Mesenchymal stem cell (in vitro differentiated cells and primary cell): ENCODE measurements around the gene DDX31.

Experiments
- DNase-seq: peaks from one replicate; pipeline ENCODE4 v3.0.0-alpha.2; 2013
- H2AFZ ChIP-seq: one replicate; pipeline ENCODE4 v1.6.1; 2013; ENCODE audit warnings: low read depth, mild to moderate bottlenecking, control low read depth, inconsistent platforms, low read length, moderate library complexity
- H2AK5ac ChIP-seq: 2 replicates; pipeline ENCODE4 v1.6.1; 2013; ENCODE audit warnings: low read length, moderate library complexity, mild to moderate bottlenecking, inconsistent platforms; ENCODE audit not compliant: severe bottlenecking
- H2BK120ac ChIP-seq: one replicate; pipeline ENCODE4 v1.6.1; 2013; ENCODE audit warnings: low read depth, mild to moderate bottlenecking, inconsistent platforms, low read length, moderate library complexity
- H2BK12ac ChIP-seq, 2 experiments: one replicate each; pipeline ENCODE4 v1.6.1; 2013; ENCODE audit warnings: inconsistent platforms in 2 of 2, low read length in 2 of 2, mild to moderate bottlenecking in 2 of 2, moderate library complexity in 2 of 2, control low read depth in 1 of 2
- H2BK15ac ChIP-seq: one replicate; pipeline ENCODE4 v1.6.1; 2013; ENCODE audit warnings: mild to moderate bottlenecking, low read depth, inconsistent platforms; ENCODE audit not compliant: poor library complexity, severe bottlenecking
- H2BK5ac ChIP-seq: 2 replicates; pipeline ENCODE4 v1.6.1; 2013; ENCODE audit warnings: low read depth, mild to moderate bottlenecking, low read length, control low read depth, inconsistent platforms; ENCODE audit not compliant: poor library complexity, severe bottlenecking
- H3K14ac ChIP-seq, 2 experiments: one replicate each; pipeline ENCODE4 v1.6.1; 2013; ENCODE audit warnings: inconsistent platforms in 2 of 2, low read length in 2 of 2, control low read depth in 1 of 2, mild to moderate bottlenecking in 1 of 2, moderate library complexity in 1 of 2
- H3K18ac ChIP-seq, 2 experiments: one replicate each; pipeline ENCODE4 v1.6.1; 2013; ENCODE audit warnings: inconsistent platforms in 2 of 2, low read length in 2 of 2, control low read depth in 1 of 2, low read depth in 1 of 2, mild to moderate bottlenecking in 1 of 2
- H3K23ac ChIP-seq, 2 experiments: one replicate each; pipeline ENCODE4 v1.6.1; 2013; ENCODE audit warnings: inconsistent platforms in 2 of 2, low read length in 2 of 2, mild to moderate bottlenecking in 2 of 2, moderate library complexity in 2 of 2, control low read depth in 1 of 2
- H3K27ac ChIP-seq: 2 replicates; pipeline ENCODE4 v1.5.1; 2013; ENCODE audit warnings: mild to moderate bottlenecking, moderate library complexity, low read length, control low read depth, inconsistent platforms; ENCODE audit not compliant: poor library complexity, severe bottlenecking
- H3K27me3 ChIP-seq, 2 experiments: 2 replicates each; pipeline versions ENCODE4 v1.6.1 to v1.7.0; 2013; ENCODE audit warnings: low read length in 2 of 2, mild to moderate bottlenecking in 2 of 2, moderate library complexity in 2 of 2, control low read depth in 1 of 2, inconsistent platforms in 1 of 2; ENCODE audit not compliant: control insufficient read depth in 1 of 2, insufficient read depth in 1 of 2
- H3K36me3 ChIP-seq, 2 experiments: 2 replicates each; pipeline versions ENCODE4 v1.6.1 to v1.7.0; 2013; ENCODE audit warnings: low read length in 2 of 2, control low read depth in 1 of 2, inconsistent platforms in 1 of 2, low read depth in 1 of 2, mild to moderate bottlenecking in 1 of 2; ENCODE audit not compliant: insufficient read depth in 2 of 2, control insufficient read depth in 1 of 2
- H3K4ac ChIP-seq, 2 experiments: one replicate each; pipeline ENCODE4 v1.6.1; 2013; ENCODE audit warnings: inconsistent platforms in 2 of 2, low read length in 2 of 2, mild to moderate bottlenecking in 2 of 2, moderate library complexity in 2 of 2, control low read depth in 1 of 2, low read depth in 1 of 2
- H3K4me1 ChIP-seq: 2 replicates; pipeline ENCODE4 v1.6.1; 2013; ENCODE audit warnings: low read depth, low read length, control low read depth; ENCODE audit not compliant: control insufficient read depth, insufficient read depth
- H3K4me2 ChIP-seq: 2 replicates; pipeline ENCODE4 v1.6.1; 2013; ENCODE audit warnings: low read length, mild to moderate bottlenecking, inconsistent platforms; ENCODE audit not compliant: poor library complexity, severe bottlenecking
- H3K4me3 ChIP-seq, 2 experiments: 2 replicates each; pipeline versions ENCODE4 v1.5.1 to v1.7.0; 2013; ENCODE audit warnings: low read length in 2 of 2, mild to moderate bottlenecking in 2 of 2, control low read depth in 1 of 2, low read depth in 1 of 2; ENCODE audit not compliant: insufficient read depth in 1 of 2
- H3K79me1 ChIP-seq: replicated peaks from 2 replicates; pipeline ENCODE4 v1.6.1; 2013; ENCODE audit warnings: mild to moderate bottlenecking, control low read depth, low read length, inconsistent platforms; ENCODE audit not compliant: poor library complexity, severe bottlenecking
- H3K9ac ChIP-seq: 2 replicates; pipeline ENCODE4 v1.7.0; 2013; ENCODE audit warnings: mild to moderate bottlenecking, low read length, moderate library complexity
- H3K9me3 ChIP-seq: 2 replicates; pipeline ENCODE4 v1.7.0; 2013; ENCODE audit warnings: mild to moderate bottlenecking, low read length; ENCODE audit not compliant: control insufficient read depth
- H4K8ac ChIP-seq: one replicate; pipeline ENCODE4 v1.6.1; 2013; ENCODE audit warnings: inconsistent platforms, mild to moderate bottlenecking, low read length, moderate library complexity
- H4K91ac ChIP-seq: one replicate; pipeline ENCODE4 v1.6.1; 2013; ENCODE audit warnings: mild to moderate bottlenecking, low read length, inconsistent platforms
- WGBS: methylation state at CpG from one replicate; pipeline ENCODE4 v1.1.7; 2013; ENCODE audit warnings: mixed read lengths; 5-methylcytosine and 5-hydroxymethylcytosine counted together

The DDX31 gene

DNA sequence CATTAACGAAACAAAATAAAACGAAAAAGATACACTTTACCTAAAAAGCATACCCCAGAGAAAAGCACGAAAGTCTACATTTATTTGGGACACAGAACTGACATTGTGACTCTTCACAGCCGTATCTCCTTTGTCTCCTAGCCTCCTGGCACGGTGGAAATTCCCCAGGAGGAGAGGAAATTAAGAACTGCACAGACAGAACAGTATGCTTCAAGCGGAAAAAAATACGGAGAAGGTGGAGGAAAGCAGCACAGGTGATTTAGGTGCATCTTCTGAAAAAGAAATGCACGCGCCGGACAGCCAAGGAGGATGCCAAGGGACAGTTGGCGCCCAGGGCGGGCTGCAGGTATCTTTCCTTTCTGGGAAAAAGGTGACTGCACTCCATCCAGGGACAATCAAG is 32.0 kb downstream of the DDX31 start:
- Histone ChIP-seq H3K4me1 (no peaks in the 10 kb centered on the region), H3K4ac (no peak overlapping the region), H4K91ac (no peak overlapping the region), H3K14ac (no peak overlapping the region), H2BK120ac (no peak overlapping the region), H3K9me3 (no peaks in the 10 kb centered on the region), H3K79me1 (peaks cover 23% of the 10 kb centered on the region), H3K36me3 (peaks cover 47 to 64% of the 10 kb centered on the region in 2 experiments), H2BK12ac (no peak overlapping the region), H3K27me3 (no peaks in the 10 kb centered on the region), H3K9ac (no peak overlapping the region), H3K4me3 (no peak overlapping the region), H2BK5ac (no peak overlapping the region), H2BK15ac (no peak overlapping the region), H3K4me2 (no peak overlapping the region), H2AFZ (no peak overlapping the region), H3K18ac (no peak overlapping the region), H2AK5ac (no peak overlapping the region), H4K8ac (no peak overlapping the region), H3K23ac (no peak overlapping the region), H3K27ac (no peak overlapping the region)
- DNase-seq = no peak
- WGBS = 99% methylated on average over 12 of the region's 12 CpGs

GRCh38 chr9:132637351-132637750 is 32.4 kb downstream of the DDX31 start:
- Histone ChIP-seq H4K91ac (no peak overlapping the region), H3K18ac (no peak overlapping the region), H3K4me3 (no peak overlapping the region), H3K9me3 (no peaks in the 10 kb centered on the region), H3K4me1 (no peaks in the 10 kb centered on the region), H2BK5ac (no peak overlapping the region), H3K27ac (no peak overlapping the region), H2AK5ac (no peak overlapping the region), H3K27me3 (no peaks in the 10 kb centered on the region), H3K79me1 (peaks cover 22% of the 10 kb centered on the region), H4K8ac (no peak overlapping the region), H3K36me3 (peaks cover 45 to 62% of the 10 kb centered on the region in 2 experiments), H3K9ac (no peak overlapping the region), H3K4ac (no peak overlapping the region), H3K23ac (no peak overlapping the region), H3K4me2 (no peak overlapping the region), H2AFZ (no peak overlapping the region), H2BK120ac (no peak overlapping the region), H2BK12ac (no peak overlapping the region), H2BK15ac (no peak overlapping the region), H3K14ac (no peak overlapping the region)
- WGBS = 83% methylated on average over 11 of the region's 12 CpGs
- no peak for DNase-seq

GRCh38 chr9:132634327-132634726 is 35.5 kb downstream of the DDX31 start:
- Histone ChIP-seq H2AK5ac (no peak overlapping the region), H3K36me3 (peaks cover 36 to 56% of the 10 kb centered on the region in 2 experiments), H3K4me3 (no peak overlapping the region), H2BK5ac (no peak overlapping the region), H3K9me3 (no peaks in the 10 kb centered on the region), H3K18ac (no peak overlapping the region), H4K91ac (no peak overlapping the region), H3K79me1 (peaks cover 17% of the 10 kb centered on the region), H3K4me2 (no peak overlapping the region), H2AFZ (no peak overlapping the region), H2BK12ac (no peak overlapping the region), H3K27ac (no peak overlapping the region), H4K8ac (no peak overlapping the region), H3K23ac (no peak overlapping the region), H3K27me3 (no peaks in the 10 kb centered on the region), H3K4me1 (peaks cover 7% of the 10 kb centered on the region), H3K9ac (no peak overlapping the region), H2BK15ac (no peak overlapping the region), H3K14ac (no peak overlapping the region), H3K4ac (no peak overlapping the region), H2BK120ac (no peak overlapping the region)
- DNase-seq = no peak
- 97% methylated on average over 3 of the region's 3 CpGs for WGBS

- Histone ChIP-seq H3K14ac (no peak overlapping the region), H3K9ac (no peak overlapping the region), H3K23ac (no peak overlapping the region), H3K18ac (no peak overlapping the region), H2AK5ac (no peak overlapping the region), H2BK15ac (no peak overlapping the region), H3K27ac (no peak overlapping the region), H2BK12ac (no peak overlapping the region), H4K91ac (no peak overlapping the region), H3K36me3 (peaks cover 40 to 63% of the 10 kb centered on the region in 2 experiments), H3K4ac (no peak overlapping the region), H3K4me1 (peaks cover 7% of the 10 kb centered on the region), H3K27me3 (no peaks in the 10 kb centered on the region), H4K8ac (no peak overlapping the region), H2AFZ (no peak overlapping the region), H3K79me1 (peaks cover 12% of the 10 kb centered on the region), H2BK120ac (no peak overlapping the region), H2BK5ac (no peak overlapping the region), H3K4me3 (no peak overlapping the region), H3K4me2 (no peak overlapping the region), H3K9me3 (no peaks in the 10 kb centered on the region)
- no peak for DNase-seq
- WGBS = 97% methylated on average over 6 of the region's 7 CpGs
Measured at GRCh38 chr9:132632413-132633129, 37.2 kb downstream of the DDX31 start.
